OCI-LY7 (cell line): ENCODE data around the gene NAPSA.

Experiments
- EZH2phosphoT487 ChIP-seq: fragments of 200-600 bp; sonication (generic); IDR thresholded peaks from 2 replicates; pipeline ENCODE4 v1.6.1; 2018; ENCODE audit warnings: low read depth, borderline replicate concordance, mild to moderate bottlenecking, mixed run types, antibody characterized with exemption, low read length, moderate library complexity, mixed read lengths
- TF ChIP-seq, protein P1 (sequence below): fragments of 200-600 bp; sonication (generic); conservative IDR thresholded peaks from 2 replicates; pipeline ENCODE4 v1.5.1; 2014; ENCODE audit warnings: mild to moderate bottlenecking, antibody characterized with exemption, low read length, moderate library complexity, mixed read lengths

DNA sequence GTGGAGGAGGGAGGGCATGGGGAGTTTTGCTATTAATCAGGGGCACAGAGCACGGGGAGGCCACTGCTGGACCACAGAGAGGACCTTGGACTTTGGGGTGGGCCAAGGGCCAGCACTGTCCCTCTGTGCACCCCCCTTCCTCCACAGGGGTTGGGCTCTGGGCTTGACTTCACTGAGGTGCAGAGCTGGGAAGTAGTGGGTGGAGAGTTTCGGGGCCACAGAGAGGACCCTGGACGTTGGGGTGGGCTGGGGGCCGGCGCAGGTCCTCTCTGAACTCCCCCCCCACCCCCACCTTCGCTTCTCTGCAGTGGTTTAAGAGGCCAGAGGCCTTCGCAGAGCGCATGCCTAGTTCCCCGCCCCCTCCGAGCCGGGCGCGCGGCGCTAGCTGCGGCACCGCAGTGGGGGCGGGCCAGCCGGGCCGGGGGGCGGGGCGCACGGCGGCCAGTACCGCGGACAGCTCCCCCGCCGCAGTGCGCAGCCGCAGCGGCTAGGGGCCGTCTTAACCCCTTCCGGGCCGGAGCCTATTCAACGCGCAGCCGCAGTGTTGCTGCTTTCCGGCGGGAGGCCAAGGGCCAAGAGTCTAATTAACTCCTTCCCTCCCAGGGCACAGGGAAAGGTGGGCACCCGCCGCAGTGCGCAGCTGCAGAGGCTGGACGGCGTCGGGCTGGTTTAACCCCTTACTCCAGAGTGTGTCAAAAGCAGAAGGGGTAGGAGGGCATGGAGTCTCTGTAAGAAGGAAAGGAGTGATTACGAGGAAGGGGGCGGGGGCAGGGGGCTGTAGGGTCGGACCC, 39.9 kb downstream of the NAPSA start:
- TF ChIP-seq, protein P1, sequence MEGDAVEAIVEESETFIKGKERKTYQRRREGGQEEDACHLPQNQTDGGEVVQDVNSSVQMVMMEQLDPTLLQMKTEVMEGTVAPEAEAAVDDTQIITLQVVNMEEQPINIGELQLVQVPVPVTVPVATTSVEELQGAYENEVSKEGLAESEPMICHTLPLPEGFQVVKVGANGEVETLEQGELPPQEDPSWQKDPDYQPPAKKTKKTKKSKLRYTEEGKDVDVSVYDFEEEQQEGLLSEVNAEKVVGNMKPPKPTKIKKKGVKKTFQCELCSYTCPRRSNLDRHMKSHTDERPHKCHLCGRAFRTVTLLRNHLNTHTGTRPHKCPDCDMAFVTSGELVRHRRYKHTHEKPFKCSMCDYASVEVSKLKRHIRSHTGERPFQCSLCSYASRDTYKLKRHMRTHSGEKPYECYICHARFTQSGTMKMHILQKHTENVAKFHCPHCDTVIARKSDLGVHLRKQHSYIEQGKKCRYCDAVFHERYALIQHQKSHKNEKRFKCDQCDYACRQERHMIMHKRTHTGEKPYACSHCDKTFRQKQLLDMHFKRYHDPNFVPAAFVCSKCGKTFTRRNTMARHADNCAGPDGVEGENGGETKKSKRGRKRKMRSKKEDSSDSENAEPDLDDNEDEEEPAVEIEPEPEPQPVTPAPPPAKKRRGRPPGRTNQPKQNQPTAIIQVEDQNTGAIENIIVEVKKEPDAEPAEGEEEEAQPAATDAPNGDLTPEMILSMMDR: no peak
- no peak for TF ChIP-seq EZH2phosphoT487
